CD4-positive, alpha-beta T cell treated with Interleukin-17A for 4 hours (primary cell): ENCODE measurements around the gene POU6F1.
"Not testable (repeated sequence)": the region's sequence is repeated elsewhere in the genome, so short reads cannot be mapped to it uniquely, and the experiment has no call there.

Experiments
- DNase-seq: peaks from one replicate; pipeline ENCODE4 v3.0.0-alpha.2; 2020; ENCODE audit warnings: mixed read lengths

Gene POU6F1, protein sequence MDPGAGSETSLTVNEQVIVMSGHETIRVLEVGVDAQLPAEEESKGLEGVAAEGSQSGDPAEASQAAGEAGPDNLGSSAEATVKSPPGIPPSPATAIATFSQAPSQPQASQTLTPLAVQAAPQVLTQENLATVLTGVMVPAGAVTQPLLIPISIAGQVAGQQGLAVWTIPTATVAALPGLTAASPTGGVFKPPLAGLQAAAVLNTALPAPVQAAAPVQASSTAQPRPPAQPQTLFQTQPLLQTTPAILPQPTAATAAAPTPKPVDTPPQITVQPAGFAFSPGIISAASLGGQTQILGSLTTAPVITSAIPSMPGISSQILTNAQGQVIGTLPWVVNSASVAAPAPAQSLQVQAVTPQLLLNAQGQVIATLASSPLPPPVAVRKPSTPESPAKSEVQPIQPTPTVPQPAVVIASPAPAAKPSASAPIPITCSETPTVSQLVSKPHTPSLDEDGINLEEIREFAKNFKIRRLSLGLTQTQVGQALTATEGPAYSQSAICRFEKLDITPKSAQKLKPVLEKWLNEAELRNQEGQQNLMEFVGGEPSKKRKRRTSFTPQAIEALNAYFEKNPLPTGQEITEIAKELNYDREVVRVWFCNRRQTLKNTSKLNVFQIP

GRCh38 chr12:51217968-51218606, at the start of gene POU6F1:
POU6F1 (minus strand) TSS chr12:51218062; CDS start chr12:51206836, 11,226 bp downstream.
- peak; percentile 76 for DNase-seq

GRCh38 chr12:51265024-51265423, 47.2 kb upstream of the POU6F1 start:
- DNase-seq = no peak

- DNase-seq = no peak
These were observed 46.4 kb upstream of the POU6F1 start for GRCh38 chr12:51264297-51264696.

DNA sequence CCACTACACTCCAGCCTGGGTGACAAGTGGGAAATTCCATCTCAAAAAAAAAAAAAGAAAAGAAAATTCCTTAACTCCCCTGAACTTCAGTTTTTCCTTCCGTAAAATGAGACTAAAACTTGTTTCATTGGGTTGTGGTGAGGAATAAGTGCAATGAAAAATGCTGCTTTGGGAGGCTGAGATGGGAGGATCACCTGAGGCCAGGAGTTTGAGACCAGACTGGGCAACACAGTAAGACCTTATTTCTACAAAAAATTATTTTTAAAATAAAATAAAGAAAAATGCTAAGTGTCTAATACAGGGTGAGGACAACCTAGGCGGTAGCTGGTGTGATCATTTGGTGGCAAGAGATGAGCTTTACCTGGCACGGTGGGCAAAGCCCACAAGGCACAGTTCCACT, 45.5 kb upstream of the POU6F1 start:
- no peak for DNase-seq

GRCh38 chr12:51262758-51263177, 44.9 kb upstream of the POU6F1 start:
- DNase-seq = peak; percentile 48

GRCh38 chr12:51259600-51259999, 41.7 kb upstream of the POU6F1 start:
- not testable (repeated sequence) for DNase-seq

DNA sequence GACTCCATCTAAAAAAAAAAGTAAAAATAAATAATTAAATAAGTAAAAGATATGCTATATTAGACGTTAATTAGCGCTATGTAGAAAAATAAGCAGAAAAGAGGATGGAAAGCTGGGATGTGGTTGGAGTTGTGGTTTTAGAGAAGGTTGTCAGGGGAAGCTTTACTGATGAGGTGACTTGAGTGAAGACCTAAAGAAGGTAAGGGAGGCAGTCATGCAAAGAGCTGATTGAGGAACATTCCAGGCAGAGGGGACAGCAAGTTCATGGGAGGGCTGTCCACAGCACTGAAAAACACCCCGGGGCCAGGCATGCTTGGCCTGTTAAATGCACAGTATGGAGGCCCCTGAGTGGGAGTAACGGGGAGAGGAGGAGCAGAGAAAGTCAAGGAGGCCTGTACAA, 36.7 kb upstream of the POU6F1 start:
- no peak for DNase-seq

- DNase-seq = no peak
These were observed 35.4 kb upstream of the POU6F1 start for GRCh38 chr12:51253276-51253675.

DNA sequence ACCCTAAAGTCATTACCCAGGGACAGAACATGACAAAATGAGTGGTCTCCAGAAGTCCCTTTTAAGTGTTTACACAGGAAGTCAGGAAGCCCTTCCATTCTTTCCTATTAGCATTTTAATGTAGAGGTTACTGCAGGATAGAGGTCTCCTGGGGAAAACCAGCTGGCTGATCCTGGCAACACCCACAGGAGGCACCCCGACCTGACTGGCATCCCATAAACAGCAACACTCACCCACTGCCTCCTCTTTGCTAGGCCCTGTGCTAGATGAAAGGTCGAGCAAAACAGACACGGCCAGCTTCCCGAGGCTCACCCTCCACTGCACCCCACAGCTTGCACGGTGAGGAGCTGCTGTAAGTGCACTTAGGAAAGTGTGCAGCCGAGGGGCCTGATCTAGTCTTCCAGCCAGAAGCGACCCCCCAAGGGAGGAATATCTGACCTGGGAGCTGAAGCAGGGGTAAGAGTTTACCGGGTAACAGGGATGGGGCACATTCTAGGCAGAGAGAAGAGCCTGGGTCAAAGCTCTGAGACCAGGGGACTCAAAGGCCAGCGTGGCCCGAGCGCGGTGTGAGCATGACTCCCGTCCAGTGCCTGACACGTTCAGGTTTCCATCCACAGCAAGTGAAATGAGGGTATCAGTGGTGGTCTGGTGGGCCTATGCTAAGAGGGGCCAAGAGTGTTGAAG, 29.8 kb upstream of the POU6F1 start:
- peak; percentile 23 for DNase-seq

DNA sequence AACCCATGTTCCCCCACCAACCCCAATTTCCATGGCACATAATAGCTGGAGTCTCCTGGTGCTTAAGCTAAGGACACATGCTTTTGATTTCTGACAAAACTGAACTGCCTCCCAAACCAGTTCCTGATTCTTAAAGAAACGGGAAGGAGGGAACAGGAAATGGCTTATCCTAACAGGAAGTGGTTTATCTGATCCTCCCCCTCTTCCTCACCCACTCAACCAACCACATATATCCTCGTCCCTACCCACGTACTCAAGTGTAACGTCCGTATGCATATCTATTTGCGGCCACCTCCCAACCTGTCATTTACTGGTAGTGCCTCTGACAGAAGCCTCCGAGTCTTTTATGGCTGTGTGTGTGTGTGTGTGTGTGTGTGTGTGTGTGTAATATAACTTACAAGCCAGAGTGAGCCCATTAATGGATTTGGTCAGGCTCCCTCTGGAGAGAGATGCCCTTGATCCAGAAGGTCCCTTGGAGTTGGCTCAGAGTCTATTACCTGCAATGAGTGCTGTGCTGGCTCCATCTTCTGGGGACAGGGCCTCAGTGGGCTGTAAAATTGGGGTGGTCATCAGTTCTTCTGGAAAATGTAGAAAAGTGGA, 28.5 kb upstream of the POU6F1 start:
- peak; percentile 43 for DNase-seq

- no peak for DNase-seq
These were observed 27.8 kb upstream of the POU6F1 start for GRCh38 chr12:51245476-51246253.

DNA sequence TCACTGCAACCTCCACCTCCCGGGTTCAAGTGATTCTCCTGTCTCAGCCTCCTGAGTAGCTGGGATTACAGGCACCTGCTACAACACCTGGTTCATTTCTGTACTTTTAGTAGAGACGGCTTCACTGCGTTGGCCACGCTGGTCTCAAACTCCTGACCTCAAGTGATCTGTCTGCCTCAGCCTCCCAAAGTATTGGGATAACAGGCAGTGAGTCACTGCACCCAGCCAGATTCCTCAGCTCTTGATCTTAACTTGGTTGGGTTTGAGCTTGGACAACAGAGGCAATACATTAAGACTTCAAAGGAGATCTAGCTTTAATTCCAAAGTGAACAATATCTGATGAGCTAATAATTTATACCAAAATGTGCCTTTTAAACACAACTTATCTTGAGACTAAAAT, 26.4 kb upstream of the POU6F1 start:
- DNase-seq = no peak

DNA sequence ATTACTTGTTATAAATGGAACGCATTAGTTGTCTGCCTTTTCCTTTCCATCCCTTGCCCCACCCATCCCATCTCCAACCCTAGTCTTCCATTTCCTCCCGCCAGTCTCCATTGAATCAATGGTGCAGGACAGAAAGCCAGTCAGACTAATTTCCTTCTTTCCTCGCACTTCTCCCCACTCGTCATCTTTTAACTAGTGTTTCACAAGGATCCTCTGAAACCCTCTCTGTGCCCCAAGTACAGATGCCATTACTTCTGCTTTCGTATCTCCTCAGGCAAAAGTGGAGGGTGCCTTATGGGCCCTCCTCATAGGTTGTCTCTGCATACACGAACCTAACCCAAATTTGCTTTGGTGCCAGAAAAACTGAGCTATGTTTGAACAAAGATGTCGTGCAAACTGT, 25.0 kb upstream of the POU6F1 start:
- no peak for DNase-seq

GRCh38 chr12:51242120-51242519, 24.3 kb upstream of the POU6F1 start:
- DNase-seq = no peak

DNA sequence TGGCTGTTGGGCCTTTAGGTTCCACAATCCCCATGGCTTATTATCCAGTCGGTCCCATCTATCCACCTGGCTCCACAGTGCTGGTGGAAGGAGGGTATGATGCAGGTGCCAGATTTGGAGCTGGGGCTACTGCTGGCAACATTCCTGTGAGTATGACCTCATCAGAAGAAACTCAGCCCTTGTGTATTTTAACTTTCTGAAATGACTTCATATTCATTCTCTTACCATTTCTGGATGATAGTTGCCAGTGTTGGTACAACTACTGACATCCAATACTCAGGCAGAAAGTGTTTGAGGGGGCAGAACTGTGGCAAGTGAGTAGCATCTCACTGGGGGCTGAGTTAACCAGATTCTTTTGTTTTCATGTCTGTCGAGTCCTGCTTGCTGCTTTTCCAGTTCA, 23.1 kb upstream of the POU6F1 start:
- no peak for DNase-seq

DNA sequence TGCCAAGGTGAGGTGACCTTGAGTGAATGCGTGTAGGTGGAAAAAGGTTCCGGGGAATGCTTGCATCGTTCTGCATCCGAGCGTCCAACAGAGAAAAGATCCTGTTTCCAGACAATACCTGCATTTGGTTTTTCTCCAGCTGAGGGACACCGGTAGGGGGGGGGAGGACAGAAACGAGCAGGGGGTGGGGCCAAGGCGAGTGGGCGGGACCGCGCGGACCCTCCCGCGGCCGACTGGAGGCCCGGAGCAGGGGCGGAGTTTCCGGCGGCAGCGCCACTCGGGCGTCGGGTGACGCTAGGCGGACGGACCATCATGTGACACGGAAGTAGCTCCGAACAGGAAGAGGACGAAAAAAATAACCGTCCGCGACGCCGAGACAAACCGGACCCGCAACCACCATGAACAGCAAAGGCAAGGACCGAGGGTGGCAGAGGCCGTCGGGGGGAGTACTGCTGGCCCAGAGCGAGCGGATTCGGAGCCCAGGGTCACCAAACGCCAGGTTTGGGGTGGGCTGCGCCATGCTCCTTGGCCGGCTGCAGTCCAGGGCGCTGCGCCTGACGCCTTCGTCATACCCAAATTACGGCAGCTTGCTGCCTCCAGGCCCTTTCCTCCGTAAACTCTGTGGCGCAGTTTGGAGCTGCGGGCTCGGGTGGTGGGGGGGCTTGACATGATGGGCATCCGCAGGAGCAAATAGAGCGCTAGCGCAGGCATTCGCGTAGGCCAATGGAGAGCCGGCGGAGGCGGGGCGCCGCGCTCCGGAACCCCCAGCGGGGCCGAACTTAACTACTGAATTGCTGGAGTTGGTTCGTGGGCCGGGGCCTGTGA, 20.9 kb upstream of the POU6F1 start, which contains the start of gene DAZAP2:
DAZAP2 (plus strand) TSS at position 317 of the 825 bp plus-strand sequence; CDS start at position 399, 82 bp downstream.
- peak; percentile 99 for DNase-seq

GRCh38 chr12:51238037-51238509, 20.2 kb upstream of the POU6F1 start:
- DNase-seq = no peak

DNA sequence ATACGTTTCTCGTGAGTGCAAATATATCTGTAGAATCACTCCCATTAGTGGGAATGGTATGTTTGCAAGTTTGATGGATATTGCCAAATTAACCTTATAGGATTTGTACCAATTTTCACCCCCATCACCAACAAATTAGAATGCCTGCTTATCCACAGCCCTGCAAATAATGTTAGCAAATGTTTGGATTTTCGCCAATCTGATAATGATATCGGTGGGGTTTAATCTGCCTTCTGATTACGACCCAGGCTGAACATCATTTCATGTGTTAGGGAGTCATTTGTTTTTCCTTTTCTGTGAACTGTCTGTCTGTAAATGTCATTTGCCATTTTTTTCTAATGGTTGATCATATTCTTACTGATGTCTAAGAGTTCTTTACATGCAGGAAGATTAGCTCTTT, 16.7 kb upstream of the POU6F1 start:
- DNase-seq = no peak

- no peak for DNase-seq
These were observed 14.8 kb upstream of the POU6F1 start for GRCh38 chr12:51232642-51233041.

GRCh38 chr12:51229116-51229809, 11.4 kb upstream of the POU6F1 start:
- DNase-seq = no peak
